HG02981 (cell line): ENCODE data around the gene HS6ST3.
"Not testable (repeated sequence)": the region's sequence is repeated elsewhere in the genome, so short reads cannot be mapped to it uniquely, and the experiment has no call there.

Experiments used
- ATAC-seq: cut with Tn5 transposase; IDR thresholded peaks from one replicate; pipeline ENCODE4 v1.9.1; 2021; ENCODE audit warnings: mild to moderate bottlenecking, moderate library complexity; ENCODE audit not compliant: unreplicated experiment

The HS6ST3 gene

GRCh38 chr13:96772426-96772825, 682.5 kb downstream of the HS6ST3 start:
- ATAC-seq, result no peak

- ATAC-seq, result not testable (repeated sequence)
These were observed 688.4 kb downstream of the HS6ST3 start for GRCh38 chr13:96778302-96778701.

DNA sequence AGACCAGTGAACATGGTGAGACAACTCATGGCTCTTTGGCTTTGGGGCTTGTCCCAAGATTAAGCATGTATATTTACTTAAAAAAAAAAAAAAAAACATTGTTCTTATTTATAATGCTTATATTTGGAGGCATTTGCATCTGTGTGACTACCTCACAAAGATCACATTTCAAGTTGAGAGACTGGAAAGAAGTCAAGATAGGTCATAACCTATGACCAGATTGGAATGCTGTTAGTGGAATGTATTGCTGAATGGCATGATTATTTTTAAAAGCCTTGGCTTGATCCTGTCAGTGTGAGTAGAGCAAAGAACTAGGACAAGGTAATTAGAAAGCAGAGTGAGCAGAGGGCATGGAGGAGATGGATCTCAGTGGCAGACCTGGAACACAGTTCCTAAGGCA, 689.8 kb downstream of the HS6ST3 start:
- ATAC-seq, result no peak

GRCh38 chr13:96780105-96780504, 690.2 kb downstream of the HS6ST3 start:
- ATAC-seq, result no peak

DNA sequence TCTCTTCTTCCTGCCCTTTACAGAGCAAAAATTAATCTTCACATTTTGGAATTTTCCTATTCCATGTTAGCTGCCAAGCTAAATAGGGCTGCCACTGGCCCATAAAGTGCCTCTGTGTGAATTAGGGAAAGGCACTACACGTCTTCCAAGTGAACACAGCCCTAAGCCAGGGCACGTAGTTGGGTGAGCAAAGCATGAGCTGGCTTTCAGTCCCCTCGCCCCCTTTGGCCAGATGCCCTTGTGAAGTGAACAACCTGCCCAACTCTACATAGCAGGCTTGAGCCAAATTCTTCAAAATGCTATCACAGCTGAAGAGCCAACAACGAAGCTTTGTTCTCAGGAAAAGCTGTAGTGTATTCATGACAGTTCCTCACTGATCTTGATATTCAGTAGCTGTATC, 691.2 kb downstream of the HS6ST3 start:
- no peak for ATAC-seq

GRCh38 chr13:96782186-96782585, 692.3 kb downstream of the HS6ST3 start:
- ATAC-seq, result no peak

GRCh38 chr13:96783057-96783456, 693.1 kb downstream of the HS6ST3 start:
- no peak for ATAC-seq

- no peak for ATAC-seq
These were observed 693.6 kb downstream of the HS6ST3 start for GRCh38 chr13:96783511-96783910.

DNA sequence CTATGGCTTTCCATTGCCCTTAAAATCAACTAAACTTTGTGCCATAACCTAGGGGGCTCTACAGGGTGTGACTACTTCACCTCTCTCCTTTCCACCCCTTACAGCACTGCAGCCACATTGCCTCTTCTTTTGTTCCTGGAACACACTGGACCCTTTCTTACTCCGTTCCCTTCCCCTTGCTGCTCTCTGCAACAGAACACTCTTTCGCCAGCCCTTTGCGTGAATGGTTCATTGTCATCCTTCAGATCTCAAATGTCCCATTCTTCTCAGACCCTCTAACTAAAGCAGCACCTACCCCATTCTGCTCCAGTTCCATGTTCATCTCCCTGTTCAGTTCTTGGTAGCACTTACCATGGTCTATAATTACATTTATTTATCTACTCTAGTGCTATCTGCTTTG, 696.1 kb downstream of the HS6ST3 start:
- ATAC-seq, result no peak

DNA sequence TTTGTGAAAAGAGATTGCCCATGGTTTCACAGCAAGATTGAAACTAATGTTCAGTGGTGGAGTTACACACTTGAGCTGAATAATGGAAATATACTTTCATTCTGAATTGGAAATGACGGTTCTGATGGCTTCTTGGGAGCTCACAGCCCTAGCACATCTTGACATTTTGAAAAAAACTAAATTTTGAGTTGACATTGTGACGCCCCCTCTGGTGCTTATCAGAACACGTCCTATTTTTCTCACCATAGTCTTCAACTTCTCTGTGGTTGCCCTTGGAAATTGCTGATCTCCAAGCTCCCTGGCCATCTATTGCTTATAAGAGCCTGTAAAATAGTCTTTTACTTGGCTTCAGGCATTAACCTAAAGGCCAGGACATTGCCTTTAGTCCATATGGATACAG, 702.3 kb downstream of the HS6ST3 start:
- no peak for ATAC-seq

DNA sequence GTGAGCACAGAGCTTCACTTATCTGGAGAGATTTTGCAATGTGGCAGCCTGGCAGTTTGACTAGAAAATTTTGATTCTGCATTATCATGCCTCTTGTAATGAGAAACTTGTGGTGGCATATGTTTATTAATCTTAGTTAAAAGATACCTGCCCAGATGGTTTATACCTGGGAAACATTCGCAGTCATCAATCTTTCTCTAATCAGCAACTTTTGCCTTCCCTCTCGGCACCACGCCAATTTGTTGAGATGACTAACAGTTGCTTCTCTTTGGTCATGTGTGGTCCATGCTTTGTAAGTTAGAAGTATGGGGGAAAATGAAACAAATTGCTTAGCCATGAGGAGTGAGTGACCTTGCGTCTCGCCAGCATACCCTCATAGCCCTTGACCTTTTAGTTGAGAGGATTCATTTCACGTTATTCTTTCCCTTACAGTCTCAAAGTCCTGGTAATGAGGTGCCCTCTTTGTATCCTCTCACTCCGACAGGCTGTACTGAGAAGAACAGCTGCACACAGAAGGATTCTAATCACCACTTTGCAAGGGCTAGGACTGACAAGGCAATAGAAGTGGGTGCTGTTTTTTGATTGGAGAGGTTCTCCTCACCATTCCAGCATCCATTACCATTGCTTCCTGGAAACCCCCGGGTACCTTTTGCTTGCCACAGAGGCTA, 703.0 kb downstream of the HS6ST3 start:
- ATAC-seq, result no peak

DNA sequence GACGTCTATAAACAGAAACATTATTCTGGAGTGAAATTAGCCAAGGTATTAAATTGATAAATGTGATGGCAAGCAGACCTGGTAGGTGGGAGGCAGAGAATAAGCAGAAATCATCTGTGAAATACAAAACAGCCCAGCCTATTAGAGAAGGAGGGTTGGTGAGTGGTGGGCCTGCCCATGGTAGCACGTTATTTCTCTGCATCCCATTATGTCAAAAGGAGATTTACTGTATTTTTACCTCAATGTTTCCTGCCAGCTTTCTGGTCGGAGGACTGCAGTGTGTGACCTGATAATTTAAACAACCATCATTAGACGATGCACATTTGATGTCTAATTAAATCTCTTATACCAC, 703.5 kb downstream of the HS6ST3 start:
- no peak for ATAC-seq

DNA sequence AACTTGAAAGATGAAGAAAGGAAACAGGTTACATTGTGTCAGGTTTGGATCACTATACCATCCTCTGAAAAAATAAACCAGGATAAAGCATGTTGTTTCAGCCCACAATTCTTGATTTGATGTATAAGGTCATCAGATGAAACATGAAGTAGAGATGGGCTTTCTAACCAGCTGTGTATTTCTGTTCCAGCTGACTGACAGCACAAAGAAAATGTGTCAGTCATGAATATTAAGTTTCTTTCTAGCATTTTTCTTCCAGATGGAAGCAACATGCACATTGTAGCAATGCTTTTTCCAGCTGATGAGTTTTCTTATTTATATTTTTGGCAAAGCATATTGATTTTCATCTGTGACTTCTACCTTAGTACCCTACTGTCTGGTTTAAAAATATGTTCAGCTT, 704.8 kb downstream of the HS6ST3 start:
- no peak for ATAC-seq

GRCh38 chr13:96795670-96796069, 705.8 kb downstream of the HS6ST3 start:
- ATAC-seq, result no peak

GRCh38 chr13:96796091-96796633, 706.3 kb downstream of the HS6ST3 start:
- no peak for ATAC-seq

GRCh38 chr13:96797136-96797535, 707.2 kb downstream of the HS6ST3 start:
- ATAC-seq, result no peak

- ATAC-seq, result no peak
These were observed 713.7 kb downstream of the HS6ST3 start for GRCh38 chr13:96803456-96804100.

GRCh38 chr13:96804174-96804573, 714.3 kb downstream of the HS6ST3 start:
- no peak for ATAC-seq

GRCh38 chr13:96806746-96807145, 716.8 kb downstream of the HS6ST3 start:
- ATAC-seq, result no peak

DNA sequence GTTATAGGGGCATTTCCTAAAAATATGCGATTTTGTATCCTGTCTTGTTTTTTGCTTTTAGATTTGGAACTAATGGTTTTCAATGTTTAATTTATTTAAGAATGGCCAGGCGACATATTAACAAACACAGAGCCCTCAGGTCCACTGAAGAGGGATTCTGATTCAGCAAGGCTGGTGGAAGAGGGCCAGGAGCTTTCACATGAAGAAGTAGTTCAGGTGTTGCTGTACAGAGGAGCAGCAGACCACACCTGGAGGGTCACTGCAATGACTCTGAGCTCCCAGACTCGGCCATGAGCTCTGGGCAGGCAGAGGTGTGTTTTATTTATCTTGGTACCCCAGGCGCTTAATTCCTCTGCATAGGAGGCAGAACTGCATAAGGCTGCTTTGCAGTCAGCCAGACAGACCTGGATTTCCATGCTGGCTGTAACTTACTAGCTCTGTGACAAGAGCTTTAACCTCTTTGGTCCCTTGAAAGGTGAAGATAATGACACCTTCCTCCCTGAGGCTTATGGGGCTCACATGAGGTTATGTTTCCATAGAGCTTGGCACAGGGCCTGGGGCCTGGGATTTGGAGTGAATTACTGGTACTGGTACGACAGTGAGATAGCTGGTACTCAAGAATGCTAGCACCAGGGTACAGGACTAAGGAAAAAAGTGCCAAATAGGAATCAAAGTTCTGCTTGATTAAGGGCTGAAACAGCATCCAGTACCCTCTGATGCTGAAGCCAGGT, 719.6 kb downstream of the HS6ST3 start:
- ATAC-seq, result no peak

DNA sequence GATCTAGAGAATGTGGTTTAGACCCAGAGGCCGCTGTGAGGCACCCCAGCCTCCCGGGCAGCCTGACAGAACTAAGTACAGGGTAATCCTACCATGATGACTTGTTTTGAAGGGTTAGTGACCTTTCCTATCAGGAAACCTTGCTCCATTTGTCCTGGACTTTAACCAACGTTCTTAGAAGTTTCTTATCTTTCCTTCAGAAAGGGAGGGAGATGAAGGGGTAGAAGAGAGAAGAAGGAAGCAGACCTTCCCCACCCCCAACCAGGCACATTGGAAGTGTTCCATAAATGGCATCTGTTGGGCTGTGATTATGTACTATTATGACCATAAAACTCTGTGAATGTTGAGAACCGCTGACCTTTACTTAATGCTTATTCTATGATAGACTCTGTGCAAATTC, 720.2 kb downstream of the HS6ST3 start:
- no peak for ATAC-seq

GRCh38 chr13:96811049-96811448, 721.1 kb downstream of the HS6ST3 start:
- ATAC-seq, result no peak
